ENCODE measurements around the gene VCL.

DNA sequence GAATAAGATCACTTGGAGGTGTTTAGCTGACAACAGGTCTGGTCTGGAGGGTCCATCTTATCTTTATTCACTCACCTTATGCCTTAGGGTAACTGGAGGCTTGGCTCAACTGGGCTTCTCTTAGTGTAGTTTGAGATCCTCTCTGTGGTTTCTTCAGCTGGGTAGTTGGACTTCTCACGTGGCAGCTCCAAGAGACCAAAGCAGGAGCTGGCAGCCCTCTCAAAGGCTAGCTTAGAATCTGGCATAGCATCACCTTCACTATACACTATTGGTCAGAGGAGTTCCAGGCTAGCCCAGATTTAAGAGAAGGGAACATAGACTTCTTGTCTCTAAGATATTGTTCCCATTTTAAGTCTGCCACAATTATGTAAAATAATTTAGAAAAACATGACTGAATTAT, 169.5 kb downstream of the VCL start:
- TF ChIP-seq, protein P1, sequence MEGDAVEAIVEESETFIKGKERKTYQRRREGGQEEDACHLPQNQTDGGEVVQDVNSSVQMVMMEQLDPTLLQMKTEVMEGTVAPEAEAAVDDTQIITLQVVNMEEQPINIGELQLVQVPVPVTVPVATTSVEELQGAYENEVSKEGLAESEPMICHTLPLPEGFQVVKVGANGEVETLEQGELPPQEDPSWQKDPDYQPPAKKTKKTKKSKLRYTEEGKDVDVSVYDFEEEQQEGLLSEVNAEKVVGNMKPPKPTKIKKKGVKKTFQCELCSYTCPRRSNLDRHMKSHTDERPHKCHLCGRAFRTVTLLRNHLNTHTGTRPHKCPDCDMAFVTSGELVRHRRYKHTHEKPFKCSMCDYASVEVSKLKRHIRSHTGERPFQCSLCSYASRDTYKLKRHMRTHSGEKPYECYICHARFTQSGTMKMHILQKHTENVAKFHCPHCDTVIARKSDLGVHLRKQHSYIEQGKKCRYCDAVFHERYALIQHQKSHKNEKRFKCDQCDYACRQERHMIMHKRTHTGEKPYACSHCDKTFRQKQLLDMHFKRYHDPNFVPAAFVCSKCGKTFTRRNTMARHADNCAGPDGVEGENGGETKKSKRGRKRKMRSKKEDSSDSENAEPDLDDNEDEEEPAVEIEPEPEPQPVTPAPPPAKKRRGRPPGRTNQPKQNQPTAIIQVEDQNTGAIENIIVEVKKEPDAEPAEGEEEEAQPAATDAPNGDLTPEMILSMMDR (IDR thresholded peaks at IDR 0.05; ENCODE audit: insufficient read depth, low read length): no peak
- TF ChIP-seq POLR2AphosphoS5 (IDR thresholded peaks at IDR 0.05; ENCODE audit: low read depth): no peak
- TF ChIP-seq, protein P2, sequence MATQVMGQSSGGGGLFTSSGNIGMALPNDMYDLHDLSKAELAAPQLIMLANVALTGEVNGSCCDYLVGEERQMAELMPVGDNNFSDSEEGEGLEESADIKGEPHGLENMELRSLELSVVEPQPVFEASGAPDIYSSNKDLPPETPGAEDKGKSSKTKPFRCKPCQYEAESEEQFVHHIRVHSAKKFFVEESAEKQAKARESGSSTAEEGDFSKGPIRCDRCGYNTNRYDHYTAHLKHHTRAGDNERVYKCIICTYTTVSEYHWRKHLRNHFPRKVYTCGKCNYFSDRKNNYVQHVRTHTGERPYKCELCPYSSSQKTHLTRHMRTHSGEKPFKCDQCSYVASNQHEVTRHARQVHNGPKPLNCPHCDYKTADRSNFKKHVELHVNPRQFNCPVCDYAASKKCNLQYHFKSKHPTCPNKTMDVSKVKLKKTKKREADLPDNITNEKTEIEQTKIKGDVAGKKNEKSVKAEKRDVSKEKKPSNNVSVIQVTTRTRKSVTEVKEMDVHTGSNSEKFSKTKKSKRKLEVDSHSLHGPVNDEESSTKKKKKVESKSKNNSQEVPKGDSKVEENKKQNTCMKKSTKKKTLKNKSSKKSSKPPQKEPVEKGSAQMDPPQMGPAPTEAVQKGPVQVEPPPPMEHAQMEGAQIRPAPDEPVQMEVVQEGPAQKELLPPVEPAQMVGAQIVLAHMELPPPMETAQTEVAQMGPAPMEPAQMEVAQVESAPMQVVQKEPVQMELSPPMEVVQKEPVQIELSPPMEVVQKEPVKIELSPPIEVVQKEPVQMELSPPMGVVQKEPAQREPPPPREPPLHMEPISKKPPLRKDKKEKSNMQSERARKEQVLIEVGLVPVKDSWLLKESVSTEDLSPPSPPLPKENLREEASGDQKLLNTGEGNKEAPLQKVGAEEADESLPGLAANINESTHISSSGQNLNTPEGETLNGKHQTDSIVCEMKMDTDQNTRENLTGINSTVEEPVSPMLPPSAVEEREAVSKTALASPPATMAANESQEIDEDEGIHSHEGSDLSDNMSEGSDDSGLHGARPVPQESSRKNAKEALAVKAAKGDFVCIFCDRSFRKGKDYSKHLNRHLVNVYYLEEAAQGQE (IDR thresholded peaks at IDR 0.05; ENCODE audit: insufficient replicate concordance, low read depth): no peak
- no peak for TF ChIP-seq GABPA (IDR thresholded peaks at IDR 0.05; ENCODE audit: low read depth)

All from HL-60 (cell line).